Gastrocnemius medialis (tissue), 4 donors: Measurements from ENCODE around the gene MTHFS. TPM values are rescaled to one million over a fixed set of nuclear protein-coding genes. Genes with fewer than 3 reads are reported as not detected.
A peak's percentile ranks its signal among the peaks of the same experiment; 100 is the strongest.

Experiments
- ATAC-seq, 2 donors: fragments of 150-250 bp; one replicate each; pipeline ENCODE4 v1.9.1; 2016
- DNase-seq, 2 donors: peaks; one replicate each; pipeline ENCODE4 v3.0.0-alpha.2; 2019
- H3K27ac ChIP-seq, 4 donors: fragments of 200-600 bp; sonication (generic); 1 replicate in 1 of 4; 2 replicates in 3 of 4; pipeline ENCODE4 v1.5.1; 2016 to 2018; ENCODE audit warnings: mild to moderate bottlenecking in 2 of 4, moderate library complexity in 1 of 4
- H3K27me3 ChIP-seq, 3 donors: fragments of 200-600 bp; sonication (generic) in 2 of 3; 1 replicate in 1 of 3; 2 replicates in 2 of 3; pipeline versions ENCODE4 v1.5.1 to v1.6.0; 2016 to 2019; ENCODE audit warnings: mild to moderate bottlenecking in 1 of 3, moderate library complexity in 1 of 3
- H3K36me3 ChIP-seq, 2 donors: fragments of 200-600 bp; sonication (generic) in 1 of 2; one replicate each; pipeline ENCODE4 v1.5.1; 2017 to 2018
- H3K4me1 ChIP-seq, 2 donors: fragments of 200-600 bp; sonication (generic) in 1 of 2; one replicate each; pipeline ENCODE4 v1.5.1; 2016 to 2017; ENCODE audit warnings: mild to moderate bottlenecking in 2 of 2
- H3K4me3 ChIP-seq, 4 donors: fragments of 200-600 bp; sonication (generic) in 3 of 4; 1 replicate in 1 of 4; 2 replicates in 3 of 4; pipeline ENCODE4 v1.5.1; 2016 to 2019; ENCODE audit warnings: mild to moderate bottlenecking in 2 of 4
- H3K9me3 ChIP-seq, 3 donors: fragments of 200-600 bp; sonication (generic) in 2 of 3; 1 replicate in 1 of 3; 2 replicates in 2 of 3; pipeline ENCODE4 v1.5.1; 2016 to 2019
- CTCF ChIP-seq, 5 experiments: fragments of 450-650 bp in 3 of 5; fragments of 200-600 bp in 2 of 5; sonication (generic) in 2 of 5; IDR thresholded peaks in 4 of 5; conservative IDR thresholded peaks in 1 of 5; 1 replicate in 4 of 5; 2 replicates in 1 of 5; pipeline ENCODE4 v1.5.1; 2016 to 2019; ENCODE audit warnings: antibody characterized with exemption in 5 of 5, mild to moderate bottlenecking in 3 of 5, moderate library complexity in 3 of 5
- POLR2A ChIP-seq, 2 donors: fragments of 450-650 bp; IDR thresholded peaks; one replicate each; pipeline ENCODE4 v1.6.1; 2017; ENCODE audit warnings: antibody characterized with exemption in 2 of 2, mild to moderate bottlenecking in 2 of 2, moderate library complexity in 2 of 2
- in situ Hi-C, 4 donors: fragments of 200-750 bp; cut with MboI; loops; one replicate each; pipeline versions ENCODE4 v1.15.0 to v1.8.0; 2017; ENCODE audit warnings: low sequenced_read_pairs in 4 of 4
- intact Hi-C: fragments of 100-400 bp; cut with DNase I; formaldehyde crosslinking; loops from one replicate; pipeline ENCODE4 v1.15.1; 2023; ENCODE audit warnings: low total_unique reads
- total RNA-seq, 4 donors: library from RNA; depleted of rRNA; stranded (reverse); fragments of >200 nt; gene quantifications; one replicate each; pipeline versions ENCODE4 v1.1.0 to v1.2.3, GENCODE V29; 2016

The MTHFS gene
- total RNA-seq: 10 to 100 TPM in 3 of 4 donors, 1 to 10 TPM in 1; 7.0 to 16.7 (median 14.6) TPM

GRCh38 chr15:79896634-79897379 lies at the start of gene MTHFS:
MTHFS (minus strand) TSS chr15:79897014; CDS start chr15:79896988, 26 bp downstream.
- peak; percentile 30 to 65 for DNase-seq
- H3K9me3 ChIP-seq: no peaks in the 10 kb centered on the region
- in situ Hi-C loops: loop anchor here in 1 of 4 donors (10.0 kb wide), 1 partner anchor 278 kb away; no protein-coding TSS in a partner anchor
- no peaks in the 10 kb centered on the region for H3K27me3 ChIP-seq
- H3K4me1 ChIP-seq: peaks cover 5 to 10% of the 10 kb centered on the region in 2 donors
- ATAC-seq: peak; percentile 87 to 89
- intact Hi-C loops: loop anchor here (1.0 to 5.0 kb wide), 5 partner anchors 26 to 276 kb away; partner anchors contain the start of genes FAH and ZFAND6
- peak within 1 kb of the TSS; percentile 71 to 94 (median 84) for H3K4me3 ChIP-seq
- TF ChIP-seq CTCF (IDR thresholded peaks at IDR 0.05 in 4 of 5, conservative IDR thresholded peaks at IDR 0.05 in 1 of 5): peak in 2 of 5 experiments; percentile 42 to 66
- peak; percentile 40 to 66 for TF ChIP-seq POLR2A (IDR thresholded peaks at IDR 0.05)
- H3K36me3 ChIP-seq: no peaks in the 10 kb centered on the region
- peak within 1 kb of the TSS; percentile 85 to 92 (median 90) for H3K27ac ChIP-seq

GRCh38 chr15:79944622-79945021 lies 47.8 kb upstream of the MTHFS start:
- H3K4me3 ChIP-seq: no peak overlapping the region
- no peak for ATAC-seq
- no peaks in the 10 kb centered on the region for H3K36me3 ChIP-seq
- H3K27ac ChIP-seq: no peak overlapping the region
- no peaks in the 10 kb centered on the region for H3K9me3 ChIP-seq
- TF ChIP-seq CTCF (IDR thresholded peaks at IDR 0.05 in 4 of 5, conservative IDR thresholded peaks at IDR 0.05 in 1 of 5) (no peak), POLR2A (IDR thresholded peaks at IDR 0.05) (no peak)
- intact Hi-C loops (no loop called here), in situ Hi-C loops (no loop called here)
- no peaks in the 10 kb centered on the region for H3K4me1 ChIP-seq
- no peak for DNase-seq
- H3K27me3 ChIP-seq: no peaks in the 10 kb centered on the region

GRCh38 chr15:79943820-79944219 lies 47.0 kb upstream of the MTHFS start:
- no peaks in the 10 kb centered on the region for H3K36me3 ChIP-seq
- no peak for ATAC-seq
- H3K27ac ChIP-seq: no peak overlapping the region
- no peaks in the 10 kb centered on the region for H3K4me1 ChIP-seq
- no peak for TF ChIP-seq POLR2A (IDR thresholded peaks at IDR 0.05)
- no peak for TF ChIP-seq CTCF (IDR thresholded peaks at IDR 0.05 in 4 of 5, conservative IDR thresholded peaks at IDR 0.05 in 1 of 5)
- intact Hi-C loops (no loop called here), in situ Hi-C loops (no loop called here)
- no peaks in the 10 kb centered on the region for H3K27me3 ChIP-seq
- no peak overlapping the region for H3K4me3 ChIP-seq
- no peaks in the 10 kb centered on the region for H3K9me3 ChIP-seq
- no peak for DNase-seq

- no peaks in the 10 kb centered on the region for H3K9me3 ChIP-seq
- ATAC-seq (no peak), DNase-seq (no peak)
- H3K4me3 ChIP-seq: no peak overlapping the region
- no peaks in the 10 kb centered on the region for H3K4me1 ChIP-seq
- intact Hi-C loops: no loop called here
- TF ChIP-seq POLR2A (IDR thresholded peaks at IDR 0.05): no peak
- TF ChIP-seq CTCF (IDR thresholded peaks at IDR 0.05 in 4 of 5, conservative IDR thresholded peaks at IDR 0.05 in 1 of 5): no peak
- H3K27ac ChIP-seq: no peak overlapping the region
- in situ Hi-C loops: no loop called here
- H3K36me3 ChIP-seq: no peaks in the 10 kb centered on the region
- no peaks in the 10 kb centered on the region for H3K27me3 ChIP-seq
These were observed 46.1 kb upstream of the MTHFS start for GRCh38 chr15:79942741-79943481.
